ENCODE results near the gene CAPN5.

Gene CAPN5

DNA sequence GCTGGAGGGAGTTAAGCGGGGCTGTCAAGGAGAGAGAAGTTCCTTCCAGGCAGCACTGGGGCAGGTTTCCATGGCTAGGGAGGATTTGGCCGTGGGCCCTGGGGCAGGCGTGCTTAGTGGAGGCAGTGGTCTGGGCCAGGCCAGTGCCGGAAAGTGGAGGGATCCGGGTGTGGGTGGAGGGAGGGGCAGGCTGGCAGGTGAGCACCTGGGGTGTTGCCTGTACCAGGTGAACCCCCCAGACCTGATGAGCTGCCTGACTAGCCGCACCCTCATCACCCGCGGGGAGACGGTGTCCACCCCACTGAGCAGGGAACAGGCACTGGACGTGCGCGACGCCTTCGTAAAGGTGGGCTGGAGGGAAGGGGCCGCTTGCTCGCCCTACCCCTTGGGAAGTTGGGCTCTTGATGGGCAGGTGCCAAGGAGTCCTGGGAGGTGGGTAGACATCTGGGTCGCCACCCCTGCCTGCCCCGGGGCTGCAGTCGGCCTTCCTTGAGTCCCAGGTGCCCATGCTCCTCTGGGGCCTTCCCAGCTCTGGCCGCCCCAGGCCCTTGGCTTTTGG lies 93.2 kb downstream of the CAPN5 start:
- TF ChIP-seq, protein P1, sequence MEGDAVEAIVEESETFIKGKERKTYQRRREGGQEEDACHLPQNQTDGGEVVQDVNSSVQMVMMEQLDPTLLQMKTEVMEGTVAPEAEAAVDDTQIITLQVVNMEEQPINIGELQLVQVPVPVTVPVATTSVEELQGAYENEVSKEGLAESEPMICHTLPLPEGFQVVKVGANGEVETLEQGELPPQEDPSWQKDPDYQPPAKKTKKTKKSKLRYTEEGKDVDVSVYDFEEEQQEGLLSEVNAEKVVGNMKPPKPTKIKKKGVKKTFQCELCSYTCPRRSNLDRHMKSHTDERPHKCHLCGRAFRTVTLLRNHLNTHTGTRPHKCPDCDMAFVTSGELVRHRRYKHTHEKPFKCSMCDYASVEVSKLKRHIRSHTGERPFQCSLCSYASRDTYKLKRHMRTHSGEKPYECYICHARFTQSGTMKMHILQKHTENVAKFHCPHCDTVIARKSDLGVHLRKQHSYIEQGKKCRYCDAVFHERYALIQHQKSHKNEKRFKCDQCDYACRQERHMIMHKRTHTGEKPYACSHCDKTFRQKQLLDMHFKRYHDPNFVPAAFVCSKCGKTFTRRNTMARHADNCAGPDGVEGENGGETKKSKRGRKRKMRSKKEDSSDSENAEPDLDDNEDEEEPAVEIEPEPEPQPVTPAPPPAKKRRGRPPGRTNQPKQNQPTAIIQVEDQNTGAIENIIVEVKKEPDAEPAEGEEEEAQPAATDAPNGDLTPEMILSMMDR (IDR thresholded peaks at IDR 0.05; ENCODE audit: insufficient read depth, low read length, poor library complexity, severe bottlenecking) = no peak
- Histone ChIP-seq H3K36me3 (ENCODE audit: control insufficient read depth, insufficient read depth, low read length) (no peaks in the 10 kb centered on the region), H3K4me3 (replicated peaks; ENCODE audit: low read depth, low read length) (no peak overlapping the region), H3K27me3 (replicated peaks; ENCODE audit: control insufficient read depth, insufficient read depth, low read length) (no peaks in the 10 kb centered on the region; the same call in 1 of the 2 replicates)
- no peak for DNase-seq (ENCODE audit: extremely low read depth, insufficient read length)

DNA sequence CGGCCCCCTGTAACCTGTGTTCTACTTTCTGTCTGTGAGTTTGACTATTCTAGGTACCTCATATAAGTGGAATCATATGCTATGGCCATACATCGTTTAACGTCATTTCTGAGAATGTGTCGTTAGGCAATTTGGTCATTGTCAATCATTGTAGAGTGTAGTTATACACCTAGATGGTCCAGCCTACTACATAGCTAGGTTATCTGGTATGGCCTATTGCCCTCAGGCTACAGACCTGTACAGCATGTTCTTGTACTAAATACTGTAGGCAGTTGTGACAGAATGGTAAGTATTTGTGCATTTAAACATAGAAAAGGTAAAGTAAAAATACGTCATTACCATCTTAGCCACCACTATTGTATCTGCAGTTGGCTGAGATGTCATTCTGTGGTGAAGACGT lies 96.5 kb downstream of the CAPN5 start:
- DNase-seq (ENCODE audit: extremely low read depth, insufficient read length) = no peak
- TF ChIP-seq, protein P1 (IDR thresholded peaks at IDR 0.05; ENCODE audit: insufficient read depth, low read length, poor library complexity, severe bottlenecking) = no peak
- Histone ChIP-seq H3K27me3 (replicated peaks; ENCODE audit: control insufficient read depth, insufficient read depth, low read length) (no peaks in the 10 kb centered on the region; the same call in none of the 2 replicates), H3K36me3 (ENCODE audit: control insufficient read depth, insufficient read depth, low read length) (no peaks in the 10 kb centered on the region), H3K4me3 (replicated peaks; ENCODE audit: low read depth, low read length) (no peak overlapping the region)

DNA sequence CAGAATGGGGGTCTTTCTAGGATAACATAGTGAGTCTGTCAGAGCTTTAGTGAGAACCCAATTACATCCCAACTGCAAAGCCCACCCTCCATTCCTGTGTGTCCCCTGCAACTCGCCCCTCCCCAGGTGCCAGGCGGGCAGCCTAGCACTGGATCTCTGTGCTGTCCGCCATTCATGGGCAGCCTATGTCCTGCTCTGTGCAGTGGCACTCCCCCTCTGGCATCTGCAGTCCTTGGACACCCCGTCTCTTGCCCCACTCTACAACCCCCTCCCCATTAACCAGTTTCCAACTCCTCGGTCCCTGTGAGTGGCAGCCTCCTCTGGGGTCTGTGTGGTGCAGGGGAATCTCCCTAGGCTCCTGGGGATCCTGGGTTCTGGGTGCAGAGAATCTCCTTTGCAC lies 98.3 kb downstream of the CAPN5 start:
- TF ChIP-seq, protein P1 (IDR thresholded peaks at IDR 0.05; ENCODE audit: insufficient read depth, low read length, poor library complexity, severe bottlenecking) = no peak
- no peaks in the 10 kb centered on the region for H3K36me3 ChIP-seq (ENCODE audit: control insufficient read depth, insufficient read depth, low read length)
- H3K27me3 ChIP-seq (replicated peaks; ENCODE audit: control insufficient read depth, insufficient read depth, low read length) = no peaks in the 10 kb centered on the region; the same call in none of the 2 replicates
- no peak for DNase-seq (ENCODE audit: extremely low read depth, insufficient read length)
- H3K4me3 ChIP-seq (replicated peaks; ENCODE audit: low read depth, low read length) = no peak overlapping the region

DNA sequence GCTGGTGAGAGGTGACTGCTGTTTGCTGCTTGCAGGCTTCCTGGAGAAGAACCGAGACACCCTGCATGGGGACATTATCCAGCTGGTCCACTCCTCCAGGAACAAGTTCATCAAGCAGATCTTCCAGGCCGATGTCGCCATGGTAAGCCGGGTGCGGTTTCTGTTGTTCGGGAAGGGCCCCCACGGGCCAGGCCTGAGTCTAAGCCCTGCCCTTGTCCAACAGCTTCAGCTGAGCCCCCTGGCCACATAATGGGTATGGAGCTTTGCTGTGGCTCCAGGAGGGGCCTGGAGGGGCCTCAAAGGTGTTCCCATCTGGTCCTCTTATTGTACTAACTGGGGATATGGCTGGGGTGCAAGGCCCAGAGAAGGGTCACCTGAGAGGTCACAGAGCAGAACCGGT lies 99.2 kb downstream of the CAPN5 start:
- Histone ChIP-seq H3K4me3 (replicated peaks; ENCODE audit: low read depth, low read length) (no peak overlapping the region), H3K27me3 (replicated peaks; ENCODE audit: control insufficient read depth, insufficient read depth, low read length) (no peaks in the 10 kb centered on the region; the same call in none of the 2 replicates), H3K36me3 (ENCODE audit: control insufficient read depth, insufficient read depth, low read length) (no peaks in the 10 kb centered on the region)
- TF ChIP-seq, protein P1 (IDR thresholded peaks at IDR 0.05; ENCODE audit: insufficient read depth, low read length, poor library complexity, severe bottlenecking) = no peak
- no peak for DNase-seq (ENCODE audit: extremely low read depth, insufficient read length)

DNA sequence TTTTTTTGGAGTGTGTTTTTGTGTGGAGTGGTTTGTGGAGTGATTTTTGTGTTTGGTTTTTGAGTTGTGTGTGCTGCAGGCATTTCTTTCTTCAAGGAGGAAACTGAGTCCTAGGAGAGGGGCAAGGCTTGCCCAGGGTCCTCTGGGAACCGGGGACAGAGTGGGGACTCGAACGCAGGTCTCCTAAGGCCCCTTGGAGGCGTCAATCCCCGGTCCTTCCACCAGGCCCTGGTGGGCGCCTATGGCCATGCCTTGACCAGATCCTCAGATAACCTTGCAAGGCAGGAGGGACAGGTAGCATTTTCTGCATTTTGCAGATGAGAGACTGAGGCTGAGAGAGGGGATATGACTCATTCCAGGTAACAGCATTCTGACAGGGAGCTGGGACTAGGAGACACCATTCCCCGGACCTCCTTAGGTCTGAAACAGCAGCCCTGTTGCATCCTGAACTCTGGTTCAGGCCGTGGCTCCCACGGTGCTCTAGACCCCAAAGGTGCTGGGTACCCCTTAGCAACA lies 100.4 kb downstream of the CAPN5 start:
- DNase-seq (ENCODE audit: extremely low read depth, insufficient read length) = no peak
- Histone ChIP-seq H3K4me3 (replicated peaks; ENCODE audit: low read depth, low read length) (no peak overlapping the region), H3K27me3 (replicated peaks; ENCODE audit: control insufficient read depth, insufficient read depth, low read length) (no peaks in the 10 kb centered on the region; the same call in none of the 2 replicates), H3K36me3 (ENCODE audit: control insufficient read depth, insufficient read depth, low read length) (no peaks in the 10 kb centered on the region)
- TF ChIP-seq, protein P1 (IDR thresholded peaks at IDR 0.05; ENCODE audit: insufficient read depth, low read length, poor library complexity, severe bottlenecking) = no peak

Data from GM06990 (cell line).